ENCODE measurements around the gene SH3RF3.

DNA sequence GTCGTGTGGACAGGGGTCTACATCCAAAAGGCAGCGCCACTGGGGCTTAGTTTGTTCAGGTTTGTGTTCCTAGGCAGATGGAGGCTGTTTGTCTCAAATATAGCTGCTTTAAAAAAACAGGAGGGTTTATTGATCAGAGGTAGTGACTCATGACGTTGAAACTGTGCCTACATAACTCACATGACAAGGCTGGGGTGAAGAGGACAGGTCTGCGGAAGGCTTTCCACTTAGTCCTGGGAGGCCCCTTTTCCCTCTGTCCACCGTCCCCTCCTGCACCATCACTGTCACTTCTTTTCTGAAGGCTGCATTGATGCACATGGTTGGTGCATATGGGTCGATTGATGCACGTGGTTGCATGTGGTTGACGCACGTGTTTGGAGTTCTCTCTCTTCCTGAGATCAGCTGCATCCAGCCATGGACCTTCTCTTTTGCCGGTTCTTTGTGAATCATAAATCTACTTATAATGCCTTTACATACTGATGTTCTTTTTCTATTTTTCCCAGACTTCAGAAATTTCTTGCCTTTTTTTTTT lies 10.9 kb downstream of the SH3RF3 start:
- TF ChIP-seq, protein P1, sequence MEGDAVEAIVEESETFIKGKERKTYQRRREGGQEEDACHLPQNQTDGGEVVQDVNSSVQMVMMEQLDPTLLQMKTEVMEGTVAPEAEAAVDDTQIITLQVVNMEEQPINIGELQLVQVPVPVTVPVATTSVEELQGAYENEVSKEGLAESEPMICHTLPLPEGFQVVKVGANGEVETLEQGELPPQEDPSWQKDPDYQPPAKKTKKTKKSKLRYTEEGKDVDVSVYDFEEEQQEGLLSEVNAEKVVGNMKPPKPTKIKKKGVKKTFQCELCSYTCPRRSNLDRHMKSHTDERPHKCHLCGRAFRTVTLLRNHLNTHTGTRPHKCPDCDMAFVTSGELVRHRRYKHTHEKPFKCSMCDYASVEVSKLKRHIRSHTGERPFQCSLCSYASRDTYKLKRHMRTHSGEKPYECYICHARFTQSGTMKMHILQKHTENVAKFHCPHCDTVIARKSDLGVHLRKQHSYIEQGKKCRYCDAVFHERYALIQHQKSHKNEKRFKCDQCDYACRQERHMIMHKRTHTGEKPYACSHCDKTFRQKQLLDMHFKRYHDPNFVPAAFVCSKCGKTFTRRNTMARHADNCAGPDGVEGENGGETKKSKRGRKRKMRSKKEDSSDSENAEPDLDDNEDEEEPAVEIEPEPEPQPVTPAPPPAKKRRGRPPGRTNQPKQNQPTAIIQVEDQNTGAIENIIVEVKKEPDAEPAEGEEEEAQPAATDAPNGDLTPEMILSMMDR (IDR thresholded peaks at IDR 0.05): no peak
- TF ChIP-seq POLR2A (IDR thresholded peaks at IDR 0.05): no peak
